Activated CD4-positive, alpha-beta memory T cell treated with anti-CD3 and anti-CD28 coated beads, Interleukin-2, amount 10 ng/mL, durations not matched to agents 7 days and 5 days (primary cell): ENCODE measurements around the gene RBM20. TPM values are rescaled to one million over a fixed set of nuclear protein-coding genes. Genes with fewer than 3 reads are reported as not detected.
A peak's percentile ranks its signal among the peaks of the same experiment; 100 is the strongest.
"Not testable (repeated sequence)": the region's sequence is repeated elsewhere in the genome, so short reads cannot be mapped to it uniquely, and the experiment has no call there.

Source experiments
- CTCF ChIA-PET: fragments of 350-600 bp; sonication (Branson Sonifier 250); formaldehyde crosslinking; loops from one replicate; lab custom pipeline; 2021; ENCODE audit warnings: antibody characterized with exemption, inconsistent platforms; lab: Charles Lee
- POLR2A ChIA-PET: fragments of 350-600 bp; sonication (Branson Sonifier 250); formaldehyde crosslinking; loops from one replicate; lab custom pipeline; 2021; ENCODE audit warnings: antibody characterized with exemption; lab: Charles Lee
- DNase-seq: peaks from one replicate; pipeline ENCODE4 v3.0.0-alpha.2; 2020
- H3K27ac Mint-ChIP-seq: one replicate; pipeline ENCODE4 v1.8.0; 2021; ENCODE audit warnings: mild to moderate bottlenecking, mixed read lengths
- H3K27me3 Mint-ChIP-seq: one replicate; pipeline ENCODE4 v1.8.0; 2021; ENCODE audit warnings: mixed read lengths
- H3K36me3 Mint-ChIP-seq: one replicate; pipeline ENCODE4 v1.8.0; 2021; ENCODE audit warnings: low read depth, mixed read lengths
- H3K4me1 Mint-ChIP-seq: one replicate; pipeline ENCODE4 v1.8.0; 2021; ENCODE audit warnings: mixed read lengths
- H3K4me3 Mint-ChIP-seq: one replicate; pipeline ENCODE4 v1.8.0; 2021; ENCODE audit warnings: mild to moderate bottlenecking, mixed read lengths
- H3K9me3 Mint-ChIP-seq: one replicate; pipeline ENCODE4 v1.8.0; 2021; ENCODE audit warnings: mixed read lengths
- total RNA-seq, 2 experiments: library from RNA; stranded (reverse); gene quantifications; one replicate each; pipeline ENCODE4 v1.2.3, GENCODE V29; 2021

The RBM20 gene
- total RNA-seq, 2 experiments from 2014 or later, result 0.03 TPM; not detected in 1

GRCh38 chr10:110724116-110724921 is 80.2 kb downstream of the RBM20 start:
- Mint-ChIP-seq H3K4me3 (no peak overlapping the region), H3K4me1 (peaks cover 29% of the 10 kb centered on the region), H3K36me3 (no peaks in the 10 kb centered on the region), H3K27ac (peak overlapping the region; percentile 28), H3K27me3 (no peaks in the 10 kb centered on the region), H3K9me3 (no peaks in the 10 kb centered on the region)
- POLR2A ChIA-PET, result no interaction called here
- no peak for DNase-seq
- CTCF ChIA-PET, result interaction anchor here (0.8 to 1.1 kb wide), 2 partner anchors 13 to 22 kb away, joined by 3 read pairs; no protein-coding TSS in a partner anchor

GRCh38 chr10:110724937-110725336 is 80.8 kb downstream of the RBM20 start:
- H3K36me3 Mint-ChIP-seq, result no peaks in the 10 kb centered on the region
- no peaks in the 10 kb centered on the region for H3K27me3 Mint-ChIP-seq
- H3K9me3 Mint-ChIP-seq, result no peaks in the 10 kb centered on the region
- H3K4me3 Mint-ChIP-seq, result no peak overlapping the region
- H3K4me1 Mint-ChIP-seq, result peaks cover 29% of the 10 kb centered on the region
- POLR2A ChIA-PET, result no interaction called here
- CTCF ChIA-PET, result interaction anchor here (0.8 to 1.1 kb wide), 2 partner anchors 13 to 22 kb away, joined by 3 read pairs; no protein-coding TSS in a partner anchor
- no peak for DNase-seq
- H3K27ac Mint-ChIP-seq, result no peak overlapping the region

- H3K27ac Mint-ChIP-seq, result no peak overlapping the region
- DNase-seq, result no peak
- peaks cover 29% of the 10 kb centered on the region for H3K4me1 Mint-ChIP-seq
- CTCF ChIA-PET, result no interaction called here
- POLR2A ChIA-PET, result no interaction called here
- no peaks in the 10 kb centered on the region for H3K36me3 Mint-ChIP-seq
- H3K27me3 Mint-ChIP-seq, result peaks cover 2% of the 10 kb centered on the region
- H3K4me3 Mint-ChIP-seq, result no peak overlapping the region
- H3K9me3 Mint-ChIP-seq, result no peaks in the 10 kb centered on the region
Observed at GRCh38 chr10:110725801-110726630, 81.9 kb downstream of the RBM20 start.

GRCh38 chr10:110727785-110728184 is 83.6 kb downstream of the RBM20 start:
- H3K27ac Mint-ChIP-seq, CTCF ChIA-PET, H3K4me3 Mint-ChIP-seq, H3K9me3 Mint-ChIP-seq, POLR2A ChIA-PET, DNase-seq, H3K36me3 Mint-ChIP-seq: not testable (repeated sequence)
- Mint-ChIP-seq H3K27me3 (peaks cover 13% of the 10 kb centered on the region), H3K4me1 (peaks cover 29% of the 10 kb centered on the region)

- no peak overlapping the region for H3K27ac Mint-ChIP-seq
- H3K4me3 Mint-ChIP-seq, result no peak overlapping the region
- H3K27me3 Mint-ChIP-seq, result peaks cover 20% of the 10 kb centered on the region
- ChIA-PET CTCF (interaction anchor here (0.9 kb wide), 1 partner anchor 60 kb away, joined by 3 read pairs; no protein-coding TSS in a partner anchor), POLR2A (no interaction called here)
- no peaks in the 10 kb centered on the region for H3K36me3 Mint-ChIP-seq
- peaks cover 20% of the 10 kb centered on the region for H3K4me1 Mint-ChIP-seq
- DNase-seq, result no peak
- no peaks in the 10 kb centered on the region for H3K9me3 Mint-ChIP-seq
Observed at GRCh38 chr10:110730345-110731050, 86.4 kb downstream of the RBM20 start.

GRCh38 chr10:110733218-110733952 is 89.2 kb downstream of the RBM20 start:
- Mint-ChIP-seq H3K27ac (no peak overlapping the region), H3K9me3 (no peaks in the 10 kb centered on the region), H3K27me3 (peaks cover 27% of the 10 kb centered on the region), H3K36me3 (no peaks in the 10 kb centered on the region), H3K4me1 (peaks cover 15% of the 10 kb centered on the region), H3K4me3 (peak overlapping the region; percentile 25)
- ChIA-PET CTCF (interaction anchor here (0.8 to 1.2 kb wide), 3 partner anchors 12 to 123 kb away, joined by 3 to 5 read pairs (median 3); no protein-coding TSS in a partner anchor), POLR2A (no interaction called here)
- no peak for DNase-seq

GRCh38 chr10:110735620-110736027 is 91.5 kb downstream of the RBM20 start:
- H3K4me1 Mint-ChIP-seq, result peaks cover 33% of the 10 kb centered on the region
- no peaks in the 10 kb centered on the region for H3K9me3 Mint-ChIP-seq
- H3K27me3 Mint-ChIP-seq, result peaks cover 27% of the 10 kb centered on the region
- POLR2A ChIA-PET, result no interaction called here
- H3K27ac Mint-ChIP-seq, result no peak overlapping the region
- H3K4me3 Mint-ChIP-seq, result no peak overlapping the region
- no peak for DNase-seq
- CTCF ChIA-PET, result no interaction called here
- H3K36me3 Mint-ChIP-seq, result no peaks in the 10 kb centered on the region

- H3K4me3 Mint-ChIP-seq, result no peak overlapping the region
- no peak for DNase-seq
- no peaks in the 10 kb centered on the region for H3K9me3 Mint-ChIP-seq
- H3K27ac Mint-ChIP-seq, result no peak overlapping the region
- peaks cover 54% of the 10 kb centered on the region for H3K4me1 Mint-ChIP-seq
- ChIA-PET CTCF (no interaction called here), POLR2A (no interaction called here)
- H3K36me3 Mint-ChIP-seq, result no peaks in the 10 kb centered on the region
- H3K27me3 Mint-ChIP-seq, result peaks cover 12% of the 10 kb centered on the region
Observed at GRCh38 chr10:110737886-110738634, 93.9 kb downstream of the RBM20 start.

- DNase-seq, result peak; percentile 35
- peak overlapping the region; percentile 62 for H3K27ac Mint-ChIP-seq
- peaks cover 8% of the 10 kb centered on the region for H3K27me3 Mint-ChIP-seq
- no peaks in the 10 kb centered on the region for H3K9me3 Mint-ChIP-seq
- H3K4me3 Mint-ChIP-seq, result no peak overlapping the region
- POLR2A ChIA-PET, result interaction anchor here (0.9 kb wide), 1 partner anchor 179 kb away, joined by 3 read pairs; the partner anchor contains the start of genes BBIP1 and SHOC2
- CTCF ChIA-PET, result interaction anchor here (1.0 to 1.1 kb wide), 2 partner anchors 148 to 163 kb away, joined by 3 read pairs; no protein-coding TSS in a partner anchor
- no peaks in the 10 kb centered on the region for H3K36me3 Mint-ChIP-seq
- H3K4me1 Mint-ChIP-seq, result peaks cover 42% of the 10 kb centered on the region
Observed at GRCh38 chr10:110739811-110740271, 95.7 kb downstream of the RBM20 start.

- DNase-seq, result no peak
- H3K27ac Mint-ChIP-seq, result no peak overlapping the region
- ChIA-PET POLR2A (no interaction called here), CTCF (interaction anchor here (0.8 to 2.7 kb wide), 7 partner anchors 12 to 437 kb away, joined by 3 to 10 read pairs (median 3); no protein-coding TSS in a partner anchor)
- no peaks in the 10 kb centered on the region for H3K36me3 Mint-ChIP-seq
- H3K4me1 Mint-ChIP-seq, result peaks cover 49% of the 10 kb centered on the region
- no peaks in the 10 kb centered on the region for H3K9me3 Mint-ChIP-seq
- no peaks in the 10 kb centered on the region for H3K27me3 Mint-ChIP-seq
- H3K4me3 Mint-ChIP-seq, result peak overlapping the region; percentile 25
Observed at GRCh38 chr10:110742801-110743200, 98.7 kb downstream of the RBM20 start.

- H3K27ac Mint-ChIP-seq, result no peak overlapping the region
- CTCF ChIA-PET, result interaction anchor here (0.6 to 2.1 kb wide), 7 partner anchors 12 to 521 kb away, joined by 3 to 27 read pairs (median 5); no protein-coding TSS in a partner anchor
- peaks cover 8% of the 10 kb centered on the region for H3K36me3 Mint-ChIP-seq
- no peaks in the 10 kb centered on the region for H3K27me3 Mint-ChIP-seq
- peaks cover 10% of the 10 kb centered on the region for H3K9me3 Mint-ChIP-seq
- H3K4me3 Mint-ChIP-seq, result no peak overlapping the region
- peaks cover 42% of the 10 kb centered on the region for H3K4me1 Mint-ChIP-seq
- no peak for DNase-seq
- POLR2A ChIA-PET, result interaction anchor here (1.3 kb wide), 1 partner anchor 129 kb away, joined by 3 read pairs; no protein-coding TSS in a partner anchor
Observed at GRCh38 chr10:110744782-110745181, 100.6 kb downstream of the RBM20 start.
